Tibial nerve (tissue), 3 donors: Measurements from ENCODE around the gene MRTFB.

Experiments
- POLR2A ChIP-seq, 2 donors: fragments of 450-650 bp; IDR thresholded peaks; one replicate each; pipeline ENCODE4 v1.6.1; 2017; ENCODE audit warnings: antibody characterized with exemption in 2 of 2, mild to moderate bottlenecking in 2 of 2, moderate library complexity in 2 of 2
- TF ChIP-seq, protein P1 (sequence below), 5 experiments: fragments of 200-600 bp in 3 of 5; fragments of 450-650 bp in 2 of 5; sonication (generic) in 3 of 5; IDR thresholded peaks; one replicate each; pipeline ENCODE4 v1.5.1; 2016 to 2019; ENCODE audit warnings: antibody characterized with exemption in 5 of 5, mild to moderate bottlenecking in 3 of 5, moderate library complexity in 2 of 5

DNA sequence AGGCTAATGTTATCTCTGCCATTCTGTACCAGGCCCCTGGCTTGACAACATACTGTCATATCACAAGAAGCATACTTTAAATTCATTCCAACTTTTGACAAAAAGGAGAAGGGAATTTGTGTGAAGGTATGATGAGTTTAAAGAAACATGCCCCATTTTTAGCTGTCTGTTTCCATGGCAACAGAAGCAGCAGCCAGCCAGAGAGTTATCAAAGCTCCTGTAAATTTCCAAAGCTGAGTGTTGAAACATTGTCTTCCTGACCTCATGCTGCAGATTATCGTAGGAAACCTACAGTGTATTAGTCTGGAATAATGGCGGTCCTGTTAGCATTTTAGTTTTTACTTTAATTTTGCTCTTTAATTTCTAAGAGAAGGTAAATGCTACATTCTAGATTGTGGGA, 124.9 kb downstream of the MRTFB start:
- TF ChIP-seq, protein P1, sequence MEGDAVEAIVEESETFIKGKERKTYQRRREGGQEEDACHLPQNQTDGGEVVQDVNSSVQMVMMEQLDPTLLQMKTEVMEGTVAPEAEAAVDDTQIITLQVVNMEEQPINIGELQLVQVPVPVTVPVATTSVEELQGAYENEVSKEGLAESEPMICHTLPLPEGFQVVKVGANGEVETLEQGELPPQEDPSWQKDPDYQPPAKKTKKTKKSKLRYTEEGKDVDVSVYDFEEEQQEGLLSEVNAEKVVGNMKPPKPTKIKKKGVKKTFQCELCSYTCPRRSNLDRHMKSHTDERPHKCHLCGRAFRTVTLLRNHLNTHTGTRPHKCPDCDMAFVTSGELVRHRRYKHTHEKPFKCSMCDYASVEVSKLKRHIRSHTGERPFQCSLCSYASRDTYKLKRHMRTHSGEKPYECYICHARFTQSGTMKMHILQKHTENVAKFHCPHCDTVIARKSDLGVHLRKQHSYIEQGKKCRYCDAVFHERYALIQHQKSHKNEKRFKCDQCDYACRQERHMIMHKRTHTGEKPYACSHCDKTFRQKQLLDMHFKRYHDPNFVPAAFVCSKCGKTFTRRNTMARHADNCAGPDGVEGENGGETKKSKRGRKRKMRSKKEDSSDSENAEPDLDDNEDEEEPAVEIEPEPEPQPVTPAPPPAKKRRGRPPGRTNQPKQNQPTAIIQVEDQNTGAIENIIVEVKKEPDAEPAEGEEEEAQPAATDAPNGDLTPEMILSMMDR (IDR thresholded peaks at IDR 0.05): no peak
- no peak for TF ChIP-seq POLR2A (IDR thresholded peaks at IDR 0.05)
